Measurements from ENCODE around the gene IL6R.

DNA sequence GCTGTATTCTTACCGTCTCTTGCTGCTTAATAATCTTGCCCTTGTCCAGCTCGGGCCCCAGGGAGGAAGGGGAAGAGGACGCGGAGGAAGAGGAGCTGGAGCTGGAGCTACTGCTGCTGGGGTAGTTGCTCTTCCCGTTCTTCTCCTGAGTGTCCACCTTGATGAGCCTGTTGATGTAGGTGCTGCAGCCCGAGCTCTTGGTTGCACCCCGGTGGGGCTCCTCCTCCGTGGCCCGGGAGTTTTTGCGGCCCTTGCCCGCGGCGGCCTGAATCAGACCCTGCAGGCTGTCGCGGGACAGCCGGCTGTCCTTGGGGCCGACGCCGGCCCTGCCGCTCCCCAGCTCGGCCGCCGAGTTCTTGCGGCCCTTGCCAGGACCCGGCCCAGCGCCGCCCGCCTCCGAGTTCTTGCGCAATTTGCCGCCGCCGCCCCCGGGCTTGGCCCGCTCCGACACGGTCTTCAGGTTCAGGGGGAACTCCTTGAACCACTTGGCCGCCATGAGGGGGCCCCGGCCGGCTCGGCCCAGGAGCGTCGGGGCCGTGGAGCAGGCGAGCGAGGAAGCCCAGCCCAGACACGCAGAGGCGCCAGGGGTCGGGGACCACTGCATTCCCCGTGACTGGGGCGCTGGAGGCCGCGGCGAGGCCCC lies 96.4 kb downstream of the IL6R start:
- TF ChIP-seq, protein P1, sequence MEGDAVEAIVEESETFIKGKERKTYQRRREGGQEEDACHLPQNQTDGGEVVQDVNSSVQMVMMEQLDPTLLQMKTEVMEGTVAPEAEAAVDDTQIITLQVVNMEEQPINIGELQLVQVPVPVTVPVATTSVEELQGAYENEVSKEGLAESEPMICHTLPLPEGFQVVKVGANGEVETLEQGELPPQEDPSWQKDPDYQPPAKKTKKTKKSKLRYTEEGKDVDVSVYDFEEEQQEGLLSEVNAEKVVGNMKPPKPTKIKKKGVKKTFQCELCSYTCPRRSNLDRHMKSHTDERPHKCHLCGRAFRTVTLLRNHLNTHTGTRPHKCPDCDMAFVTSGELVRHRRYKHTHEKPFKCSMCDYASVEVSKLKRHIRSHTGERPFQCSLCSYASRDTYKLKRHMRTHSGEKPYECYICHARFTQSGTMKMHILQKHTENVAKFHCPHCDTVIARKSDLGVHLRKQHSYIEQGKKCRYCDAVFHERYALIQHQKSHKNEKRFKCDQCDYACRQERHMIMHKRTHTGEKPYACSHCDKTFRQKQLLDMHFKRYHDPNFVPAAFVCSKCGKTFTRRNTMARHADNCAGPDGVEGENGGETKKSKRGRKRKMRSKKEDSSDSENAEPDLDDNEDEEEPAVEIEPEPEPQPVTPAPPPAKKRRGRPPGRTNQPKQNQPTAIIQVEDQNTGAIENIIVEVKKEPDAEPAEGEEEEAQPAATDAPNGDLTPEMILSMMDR (IDR thresholded peaks at IDR 0.05; ENCODE audit: low read length) = no peak
- TF ChIP-seq EZH2 (optimal IDR thresholded peaks at IDR 0.05; ENCODE audit: low read depth, low read length) (no peak), EZH2phosphoT487 (IDR thresholded peaks at IDR 0.05; ENCODE audit: low read length) (no peak)

Data from MM.1S (cell line).